GM11168 (cell line): ENCODE measurements around the gene ACYP2.
"Not testable (repeated sequence)": the region's sequence is repeated elsewhere in the genome, so short reads cannot be mapped to it uniquely, and the experiment has no call there.

Experiments used
- in situ Hi-C: fragments of 300-500 bp; cut with MboI; formaldehyde crosslinking; loops from one replicate; pipeline ENCODE4 v1.12.0; 2022; ENCODE audit warnings: low sequenced_read_pairs; ENCODE audit not compliant: unreplicated experiment

Gene ACYP2

GRCh38 chr2:54096141-54096540, 19.3 kb upstream of the ACYP2 start:
- in situ Hi-C loops = not testable (repeated sequence)

- in situ Hi-C loops = no loop called here
These were observed 18.3 kb upstream of the ACYP2 start for GRCh38 chr2:54097124-54097523.

GRCh38 chr2:54099370-54099769, 16.0 kb upstream of the ACYP2 start:
- in situ Hi-C loops = no loop called here

GRCh38 chr2:54099829-54100585, 15.4 kb upstream of the ACYP2 start:
- in situ Hi-C loops = loop anchor here (10.0 to 25.0 kb wide), 2 partner anchors 412 to 605 kb away; no protein-coding TSS in a partner anchor

- in situ Hi-C loops = loop anchor here (10.0 to 25.0 kb wide), 2 partner anchors 412 to 604 kb away; no protein-coding TSS in a partner anchor
These were observed 14.6 kb upstream of the ACYP2 start for GRCh38 chr2:54100772-54101171.

DNA sequence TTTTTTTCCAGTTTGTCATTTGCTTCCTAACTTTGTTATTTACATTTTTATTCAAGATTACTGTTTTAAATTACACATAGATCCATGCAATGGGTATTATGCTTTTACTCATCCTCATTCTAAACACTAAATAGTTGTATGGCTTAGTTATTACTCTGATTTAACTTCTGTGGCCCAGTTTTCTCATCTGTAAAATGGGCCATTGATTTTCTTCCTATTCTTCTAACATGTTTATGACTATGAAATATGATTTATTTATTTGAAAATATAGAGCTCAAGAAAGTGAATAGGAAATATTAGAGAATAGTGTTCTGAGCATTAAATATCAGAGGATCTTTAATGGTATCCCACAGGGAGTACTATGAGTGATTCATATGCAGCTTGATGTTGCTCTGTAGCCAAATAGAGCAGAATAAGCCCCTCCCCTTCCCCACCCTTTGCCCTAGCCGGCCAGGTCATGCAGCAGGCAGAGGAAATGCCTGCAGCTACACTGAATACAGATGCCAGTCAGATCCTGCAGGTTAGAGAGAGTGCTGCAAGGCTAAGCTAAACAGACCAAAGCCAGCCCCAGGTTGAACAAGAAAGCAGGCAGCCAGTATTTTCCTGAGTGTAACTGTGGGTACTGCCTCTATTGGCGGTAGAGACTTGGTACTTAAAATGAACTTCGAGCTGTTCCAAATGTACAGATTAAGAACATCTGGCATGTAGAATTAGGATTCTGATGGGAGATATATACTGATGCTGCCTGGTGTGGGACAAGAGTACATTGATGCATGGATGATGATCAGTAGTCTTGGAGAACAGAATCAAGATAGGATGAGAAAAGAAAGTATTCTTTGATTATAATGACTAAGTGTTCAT, 11.7 kb upstream of the ACYP2 start:
- in situ Hi-C loops = loop anchor here (10.0 to 25.0 kb wide), 2 partner anchors 409 to 601 kb away; no protein-coding TSS in a partner anchor

DNA sequence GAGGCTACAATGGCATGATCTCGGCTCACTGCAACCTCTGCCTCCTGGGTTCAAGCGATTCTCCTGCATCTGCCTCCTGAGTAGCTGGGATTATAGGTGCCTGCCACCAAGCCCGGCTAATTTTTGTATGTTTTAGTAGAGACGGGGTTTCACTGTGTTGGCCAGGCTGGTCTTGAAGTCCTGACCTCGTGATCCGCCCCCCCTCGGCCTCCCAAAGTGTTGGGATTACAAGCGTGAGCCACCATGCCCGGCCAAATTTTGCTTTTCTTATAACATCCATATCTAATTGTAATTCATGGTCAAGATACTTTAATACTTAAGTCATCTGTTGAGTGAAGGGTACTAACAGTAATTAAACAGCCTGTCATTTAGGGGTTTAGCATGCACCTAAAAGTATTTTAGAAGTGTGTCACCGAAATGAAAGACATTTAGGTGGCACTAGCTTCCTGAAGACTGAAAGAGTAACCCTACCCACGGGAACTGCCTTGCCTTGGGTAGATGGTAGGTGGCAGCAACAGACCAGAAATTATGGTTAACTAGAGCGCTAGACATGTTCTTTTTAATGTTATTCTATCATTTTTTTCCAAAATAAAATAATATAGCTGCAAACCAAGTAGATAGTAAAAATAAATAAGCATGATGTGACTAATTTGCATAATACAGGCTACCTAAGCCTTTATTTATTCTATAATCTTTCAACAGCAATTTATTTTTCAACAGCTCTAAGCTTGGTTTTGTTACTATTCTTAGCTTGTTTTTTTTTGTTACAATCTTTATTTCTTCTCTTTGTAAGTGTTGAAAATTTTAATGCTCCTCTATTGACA, 8.6 kb upstream of the ACYP2 start:
- in situ Hi-C loops = loop anchor here (10.0 to 25.0 kb wide), 2 partner anchors 405 to 598 kb away; no protein-coding TSS in a partner anchor

DNA sequence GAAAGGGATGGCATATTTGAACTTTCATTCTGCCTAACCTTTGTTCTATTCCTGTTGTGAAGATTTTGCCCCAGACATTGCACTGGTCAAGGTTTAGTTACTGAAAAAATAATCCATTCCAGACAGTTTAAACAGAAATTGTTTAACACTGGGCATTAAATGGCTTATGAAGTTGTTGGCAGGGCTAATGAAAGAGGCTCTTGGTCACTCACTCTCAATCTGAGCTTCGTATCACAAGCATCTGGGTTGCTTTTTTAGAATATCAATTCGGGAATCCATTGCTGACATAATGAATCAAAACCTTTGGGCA, 8.0 kb upstream of the ACYP2 start:
- in situ Hi-C loops = loop anchor here (10.0 to 25.0 kb wide), 2 partner anchors 405 to 597 kb away; no protein-coding TSS in a partner anchor

DNA sequence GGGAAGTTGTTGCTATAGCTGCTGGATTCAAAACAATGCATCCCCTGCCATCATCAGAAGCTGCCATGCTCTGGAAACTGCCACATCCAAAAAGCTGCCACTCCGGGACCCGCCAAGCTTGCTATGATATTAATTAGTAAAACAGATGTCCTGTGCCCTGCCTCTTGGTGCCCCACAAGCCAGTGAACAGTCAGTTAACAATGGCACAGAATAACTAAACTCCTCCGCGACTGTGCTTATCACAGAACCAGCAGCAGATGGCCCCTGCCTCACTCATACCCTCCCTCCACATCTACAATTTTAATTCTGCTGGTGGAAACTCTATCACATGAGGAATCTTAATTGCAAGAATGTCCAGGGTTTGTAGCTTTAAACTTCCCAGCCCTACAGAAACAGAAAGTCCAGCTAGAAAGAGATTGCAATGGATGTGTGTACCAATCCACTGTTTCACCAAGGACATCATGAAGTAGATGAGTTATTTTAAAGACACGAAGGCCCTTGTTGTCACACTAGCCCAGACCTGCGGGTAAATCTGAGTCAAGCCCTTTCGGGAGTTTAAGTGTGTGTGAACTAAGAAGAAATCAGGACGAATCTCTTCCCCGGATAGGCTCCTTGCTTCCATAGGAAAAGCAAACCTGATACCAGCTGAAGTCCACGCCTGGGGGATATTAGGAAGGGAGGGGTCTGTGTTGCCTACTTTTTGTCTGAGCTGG, 7.4 kb upstream of the ACYP2 start:
- in situ Hi-C loops = loop anchor here (10.0 to 25.0 kb wide), 2 partner anchors 404 to 597 kb away; no protein-coding TSS in a partner anchor

DNA sequence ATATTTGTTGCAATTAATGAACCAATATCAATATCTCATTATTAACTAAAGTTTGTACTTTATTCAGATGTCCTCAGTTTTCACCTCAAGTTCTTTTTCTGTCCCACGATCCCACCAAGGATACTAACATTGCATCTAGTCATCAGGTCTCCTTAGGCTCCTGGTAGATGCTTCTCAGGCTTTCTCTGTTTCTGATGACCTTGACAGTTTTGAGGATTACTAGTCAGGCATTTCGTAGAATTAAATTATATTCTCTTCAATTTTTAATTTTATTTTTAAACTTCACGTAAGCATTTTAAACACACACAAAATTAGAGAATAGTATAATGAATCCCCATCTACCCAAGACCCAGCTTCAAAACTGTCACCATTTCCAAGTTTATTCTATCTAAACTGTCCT, 5.6 kb upstream of the ACYP2 start:
- in situ Hi-C loops = loop anchor here (10.0 to 25.0 kb wide), 2 partner anchors 402 to 595 kb away; no protein-coding TSS in a partner anchor

GRCh38 chr2:54114479-54114878, 936 bp upstream of the ACYP2 start:
- in situ Hi-C loops = loop anchor here (25.0 kb wide), 1 partner anchor 398 kb away; no protein-coding TSS in a partner anchor

DNA sequence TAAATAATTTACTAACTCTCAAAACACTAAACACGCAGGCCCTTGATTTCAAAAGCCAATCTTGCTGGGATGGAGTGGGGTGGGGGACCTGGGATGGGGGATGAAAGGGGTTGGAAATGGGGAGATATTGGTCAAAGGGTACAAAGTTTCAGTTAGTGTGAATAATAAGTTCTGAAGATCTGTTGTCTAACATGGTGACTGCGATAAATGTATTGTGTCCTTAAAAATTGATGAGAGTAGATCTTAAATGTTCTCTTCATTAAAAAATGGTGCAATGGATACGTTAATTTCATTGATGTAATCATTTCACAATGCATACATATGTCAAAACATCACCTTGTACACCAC, 505 bp upstream of the ACYP2 start:
- in situ Hi-C loops = loop anchor here (25.0 kb wide), 1 partner anchor 397 kb away; no protein-coding TSS in a partner anchor

DNA sequence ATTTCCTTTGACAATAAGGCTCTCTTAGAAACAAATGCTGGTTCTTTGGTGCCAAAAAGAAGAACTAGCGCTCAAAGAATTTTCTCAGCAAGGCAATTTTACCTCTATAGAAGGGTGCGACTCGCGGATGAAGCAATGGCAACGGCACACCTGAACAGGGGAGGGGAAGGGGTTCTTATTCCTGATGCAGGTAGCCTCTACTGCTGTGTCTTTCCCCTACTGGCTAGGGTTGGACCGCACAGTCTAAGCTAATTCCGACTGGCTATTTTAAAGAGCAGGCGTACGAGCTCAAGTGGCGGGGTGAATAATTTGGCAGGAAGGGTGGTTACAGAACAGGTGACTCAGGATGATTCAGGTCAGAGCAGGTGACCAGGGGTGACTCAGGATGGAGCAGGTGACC, 1.2 kb downstream of the ACYP2 start:
- in situ Hi-C loops = loop anchor here (25.0 kb wide), 1 partner anchor 396 kb away; no protein-coding TSS in a partner anchor

GRCh38 chr2:54120950-54121349, 5.5 kb downstream of the ACYP2 start:
- in situ Hi-C loops = loop anchor here (25.0 kb wide), 1 partner anchor 391 kb away; no protein-coding TSS in a partner anchor

- in situ Hi-C loops = loop anchor here (25.0 kb wide), 1 partner anchor 390 kb away; no protein-coding TSS in a partner anchor
These were observed 6.9 kb downstream of the ACYP2 start for GRCh38 chr2:54122171-54122935.

- in situ Hi-C loops = loop anchor here (25.0 kb wide), 1 partner anchor 389 kb away; no protein-coding TSS in a partner anchor
These were observed 7.5 kb downstream of the ACYP2 start for GRCh38 chr2:54122939-54123338.

GRCh38 chr2:54127174-54127573, 11.8 kb downstream of the ACYP2 start:
- in situ Hi-C loops = not testable (repeated sequence)

DNA sequence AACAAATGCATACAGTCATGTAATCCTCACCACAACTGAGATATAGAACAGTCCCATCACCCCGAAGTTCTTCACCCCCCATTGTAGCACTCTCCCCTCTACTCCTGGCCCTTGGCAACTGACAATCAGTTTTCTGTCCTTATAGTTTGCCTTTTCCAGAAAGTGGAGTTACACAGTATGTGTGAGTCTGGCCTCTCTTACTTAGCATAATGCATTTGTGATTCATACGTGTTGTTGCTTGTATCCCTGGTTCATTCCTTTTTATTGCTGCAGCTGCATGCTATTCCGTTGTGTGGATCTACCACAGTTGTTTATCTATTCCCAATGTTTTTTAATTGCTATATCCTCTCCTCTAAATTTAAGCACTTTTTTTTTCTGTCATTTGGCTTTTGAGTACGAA, 17.6 kb downstream of the ACYP2 start:
- in situ Hi-C loops = no loop called here
